A549 (cell line): ENCODE results near the gene ASB13. TPM values are rescaled to one million over a fixed set of nuclear protein-coding genes. Genes with fewer than 3 reads are reported as not detected.
A peak's percentile ranks its signal among the peaks of the same experiment; 100 is the strongest.

Experiments
- ATAC-seq, 2 experiments: fragments of 200-7000 bp in 1 of 2; fragments of >200 bp in 1 of 2; cut with Nextera tagmentation in 1 of 2; cut with Tn5 transposase in 1 of 2; 3 replicates each; pipeline versions ENCODE4 v1.8.0 to v1.9.1; 2018 to 2020; ENCODE audit warnings: mild to moderate bottlenecking in 1 of 2, moderate library complexity in 1 of 2
- CTCF ChIA-PET: fragments of 300-600 bp; sonication (Branson Sonifier 250); formaldehyde crosslinking; extraction: SDS; loops from one replicate; lab custom pipeline; 2021; ENCODE audit warnings: antibody characterized with exemption, inconsistent platforms; lab: Yijun Ruan, JAX
- POLR2A ChIA-PET: fragments of 350-600 bp; formaldehyde crosslinking; extraction: SDS; loops from one replicate; lab custom pipeline; 2021; ENCODE audit warnings: antibody characterized with exemption, inconsistent platforms; lab: Yijun Ruan, JAX
- DNase-seq, 2 experiments: peaks; one replicate each; pipeline versions ENCODE4 v3.0.0 to v3.0.0-alpha.2; 2011 to 2016; ENCODE audit warnings: low read depth in 1 of 2, low spot score in 1 of 2
- FAIRE-seq: peaks from 2 replicates; lab custom pipeline; 2011; peaks lifted over from hg19 to GRCh38; lab: Jason Lieb, UNC
- H3K27ac ChIP-seq, 2 experiments: fragments of >200 bp; sonication (Bioruptor Twin); formaldehyde crosslinking; 3 replicates each; pipeline ENCODE4 v1.5.1; 2016 to 2017
- H3K4me1 ChIP-seq: fragments of >200 bp; sonication (Bioruptor Twin); formaldehyde crosslinking; 3 replicates; pipeline ENCODE4 v1.6.1; 2016
- H3K4me2 ChIP-seq: fragments of >200 bp; sonication (Bioruptor Twin); formaldehyde crosslinking; 3 replicates; pipeline ENCODE4 v1.6.1; 2016
- H3K4me3 ChIP-seq: fragments of >200 bp; sonication (Bioruptor Twin); formaldehyde crosslinking; 3 replicates; pipeline ENCODE4 v1.5.1; 2016
- H3K9me3 ChIP-seq: fragments of >200 bp; sonication (Bioruptor Twin); formaldehyde crosslinking; 3 replicates; pipeline ENCODE4 v1.6.1; 2016
- BCL3 ChIP-seq: fragments of >200 bp; sonication (Bioruptor Twin); formaldehyde crosslinking; IDR thresholded peaks from 3 replicates; pipeline ENCODE4 v1.6.1; 2016
- BHLHE40 ChIP-seq: IDR thresholded peaks from 2 replicates; pipeline ENCODE4 v1.6.1; 2012; ENCODE audit warnings: low read depth, low read length, inconsistent platforms
- CTCF ChIP-seq: fragments of >200 bp; sonication (Bioruptor Twin); formaldehyde crosslinking; IDR thresholded peaks from 3 replicates; pipeline ENCODE4 v1.5.1; 2016
- FOXS1 ChIP-seq: fragments of 250-450 bp; sonication (Bioruptor Pico); IDR thresholded peaks from 2 replicates; pipeline ENCODE4 v1.5.0; 2020; ENCODE audit warnings: mild to moderate bottlenecking, moderate library complexity
- HES2 ChIP-seq: fragments of >200 bp; sonication (Bioruptor Twin); formaldehyde crosslinking; IDR thresholded peaks from 2 replicates; pipeline ENCODE4 v1.6.1; 2016
- HMGXB4 ChIP-seq: fragments of 250-450 bp; sonication (Bioruptor Pico); IDR thresholded peaks from 2 replicates; pipeline ENCODE4 v1.5.0; 2021; ENCODE audit warnings: mild to moderate bottlenecking, moderate library complexity, borderline replicate concordance
- JUN ChIP-seq, 2 experiments: fragments of >200 bp; sonication (Bioruptor Twin); formaldehyde crosslinking; IDR thresholded peaks; 2 replicates in 1 of 2; 3 replicates in 1 of 2; pipeline ENCODE4 v1.6.1; 2016 to 2017
- JUNB ChIP-seq: fragments of >200 bp; sonication (Bioruptor Twin); formaldehyde crosslinking; IDR thresholded peaks from 2 replicates; pipeline ENCODE4 v1.6.1; 2016
- MAFK ChIP-seq: fragments of 450-650 bp; IDR thresholded peaks from 2 replicates; pipeline ENCODE4 v1.6.1; 2014; ENCODE audit not compliant: partially characterized antibody
- POLR2A ChIP-seq: IDR thresholded peaks from 2 replicates; pipeline ENCODE4 v1.6.1; 2012; ENCODE audit warnings: mild to moderate bottlenecking, low read length
- REST ChIP-seq: fragments of 200-600 bp; sonication (generic); IDR thresholded peaks from 2 replicates; pipeline ENCODE4 v1.6.1; 2016; ENCODE audit warnings: antibody characterized with exemption, mild to moderate bottlenecking, moderate library complexity
- SMC3 ChIP-seq: fragments of >200 bp; sonication (Bioruptor Twin); formaldehyde crosslinking; IDR thresholded peaks from 3 replicates; pipeline ENCODE4 v1.6.1; 2018; ENCODE audit warnings: inconsistent platforms
- WGBS: methylation state at CpG from one replicate; pipeline ENCODE4 v1.1.6; 2017; ENCODE audit errors: missing lambda C conversion rate; 5-methylcytosine and 5-hydroxymethylcytosine counted together
- polyA plus RNA-seq, 4 experiments: library from polyadenylated mRNA; depleted of rRNA in 3 of 4; stranded (reverse); fragments of >200 nt; fragmentation: RNase III in 1 of 4; extraction: RNeasy Plus Mini Kit Qiagen cat#74134 plus additional on column Dnase treatment in 1 of 4; gene quantifications; 2 replicates in 3 of 4; 3 replicates in 1 of 4; pipeline ENCODE4 v1.2.3, GENCODE V29; 2011 to 2017

The ASB13 gene
- polyA plus RNA-seq, 2 of the 4 experiments (the other 2 are of a cell fraction): 10.9 to 12.9 TPM

GRCh38 chr10:5679037-5679435 is 12.6 kb upstream of the ASB13 start:
- peaks cover 7% of the 10 kb centered on the region; the same call in 2 of the 3 replicates for H3K9me3 ChIP-seq
- no peak overlapping the region for H3K4me3 ChIP-seq
- no peak overlapping the region for H3K4me2 ChIP-seq
- no peak for FAIRE-seq
- DNase-seq: no peak
- 49% methylated on average over 3 of the region's 3 CpGs for WGBS
- 0 out of 3 replicates have a peak, but pooled peaks cover 2% of the 10 kb centered on the region for H3K4me1 ChIP-seq
- no peak for ATAC-seq
- TF ChIP-seq MAFK (peak; percentile 70), HMGXB4 (no peak)
- ChIA-PET CTCF (interaction anchor here (1.0 to 1.6 kb wide), 3 partner anchors 10 to 56 kb away, joined by 3 to 6 read pairs (median 5); no protein-coding TSS in a partner anchor), POLR2A (no interaction called here)
- H3K27ac ChIP-seq: no peak overlapping the region

- ChIA-PET CTCF (interaction anchor here (0.6 to 1.6 kb wide), 5 partner anchors 10 to 863 kb away, joined by 3 to 6 read pairs (median 5); no protein-coding TSS in a partner anchor), POLR2A (no interaction called here)
- Histone ChIP-seq H3K27ac (no peak overlapping the region), H3K9me3 (peaks cover 5% of the 10 kb centered on the region; the same call in 2 of the 3 replicates), H3K4me1 (no peaks in the 10 kb centered on the region), H3K4me2 (no peak overlapping the region), H3K4me3 (no peak overlapping the region)
- WGBS: 61% methylated on average over 9 of the region's 9 CpGs
- no peak for DNase-seq
- TF ChIP-seq HMGXB4 (no peak), CTCF (no peak), POLR2A (no peak), BCL3 (no peak), JUNB (no peak), FOXS1 (CRISPR knock-in tag) (no peak), BHLHE40 (no peak), JUN (IDR thresholded peaks at IDR 0.05) (no peak), HES2 (no peak), SMC3 (no peak)
- FAIRE-seq: no peak
- ATAC-seq: no peak; a peak in 1 of 6 replicates
Measured at GRCh38 chr10:5678397-5679036, 12.1 kb upstream of the ASB13 start.

- no peak overlapping the region for H3K4me3 ChIP-seq
- no peak overlapping the region for H3K27ac ChIP-seq
- TF ChIP-seq REST: no peak
- peak; percentile 53 for TF ChIP-seq MAFK
- CTCF ChIA-PET: interaction anchor here (0.8 to 1.7 kb wide), 4 partner anchors 10 to 48 kb away, joined by 3 to 9 read pairs (median 3); no protein-coding TSS in a partner anchor
- DNase-seq: no peak
- no peak for ATAC-seq
- H3K4me2 ChIP-seq: no peak overlapping the region
- H3K9me3 ChIP-seq: peaks cover 20% of the 10 kb centered on the region; the same call in 2 of the 3 replicates
- FAIRE-seq: no peak
- POLR2A ChIA-PET: interaction anchor here (1.5 kb wide), 1 partner anchor 14 kb away, joined by 4 read pairs; the partner anchor contains the start of gene TASOR2
- 0 out of 3 replicates have a peak, but pooled peaks cover 6% of the 10 kb centered on the region for H3K4me1 ChIP-seq
- 37% methylated on average over 8 of the region's 8 CpGs for WGBS
Measured at GRCh38 chr10:5670662-5671375, 4.4 kb upstream of the ASB13 start.
